HG03520 (cell line): ENCODE measurements around the gene PRR5L.
A peak's percentile ranks its signal among the peaks of the same experiment; 100 is the strongest.

Experiments used
- ATAC-seq: cut with Tn5 transposase; IDR thresholded peaks from one replicate; pipeline ENCODE4 v1.9.1; 2021; ENCODE audit warnings: mild to moderate bottlenecking, moderate library complexity; ENCODE audit not compliant: unreplicated experiment

PRR5L gene

DNA sequence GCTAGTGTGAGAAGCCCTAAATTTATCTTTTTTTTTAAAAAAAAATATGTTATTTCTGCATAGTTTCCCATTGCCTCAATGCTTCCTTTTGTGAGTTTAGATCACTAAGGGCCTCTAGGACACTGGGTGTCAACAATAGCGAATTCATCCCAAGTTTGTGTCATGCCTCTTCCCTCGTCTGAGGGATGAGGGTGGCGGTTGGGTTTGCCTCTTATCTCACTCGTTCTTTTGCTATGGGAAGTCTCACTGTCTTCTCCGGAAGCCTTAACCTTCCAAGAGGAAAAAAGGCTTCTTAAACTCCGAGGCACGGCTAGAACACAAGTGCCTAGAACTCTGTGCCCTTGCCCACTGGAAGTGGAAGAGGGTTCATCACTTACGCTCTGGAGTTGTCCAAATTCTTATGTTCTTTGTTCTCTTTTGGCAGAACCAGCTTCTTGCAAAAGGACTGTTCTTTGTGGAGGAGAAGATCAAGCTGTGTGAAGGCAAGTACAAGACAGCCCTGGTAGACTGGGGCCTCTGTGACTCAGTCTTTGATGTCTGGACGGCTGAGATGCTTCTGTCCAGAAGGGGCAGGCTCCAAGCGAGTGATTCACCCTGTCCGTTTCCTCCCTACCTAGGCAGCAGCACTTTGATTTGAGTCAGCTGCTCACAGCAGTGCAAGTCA is 135.5 kb downstream of the PRR5L start:
- peak; percentile 75 for ATAC-seq

DNA sequence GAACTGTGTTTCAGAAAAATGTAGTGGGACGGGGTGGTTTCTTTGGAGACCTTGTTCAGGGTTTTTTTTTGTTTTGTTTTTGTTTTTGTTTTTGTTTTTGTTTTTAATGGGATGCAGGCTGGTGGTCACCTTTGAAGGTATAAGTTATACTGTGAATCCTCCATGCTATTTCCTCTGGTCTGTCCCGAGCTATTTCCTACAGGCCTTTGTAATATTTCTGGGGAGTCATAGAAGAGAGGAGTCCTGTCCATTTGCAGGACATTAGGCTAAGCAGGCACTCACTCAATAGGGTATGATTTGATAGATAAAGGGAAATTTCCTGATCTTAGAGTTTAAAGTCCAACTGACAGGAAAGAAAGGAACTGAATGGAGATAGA is 136.0 kb downstream of the PRR5L start:
- no peak for ATAC-seq

DNA sequence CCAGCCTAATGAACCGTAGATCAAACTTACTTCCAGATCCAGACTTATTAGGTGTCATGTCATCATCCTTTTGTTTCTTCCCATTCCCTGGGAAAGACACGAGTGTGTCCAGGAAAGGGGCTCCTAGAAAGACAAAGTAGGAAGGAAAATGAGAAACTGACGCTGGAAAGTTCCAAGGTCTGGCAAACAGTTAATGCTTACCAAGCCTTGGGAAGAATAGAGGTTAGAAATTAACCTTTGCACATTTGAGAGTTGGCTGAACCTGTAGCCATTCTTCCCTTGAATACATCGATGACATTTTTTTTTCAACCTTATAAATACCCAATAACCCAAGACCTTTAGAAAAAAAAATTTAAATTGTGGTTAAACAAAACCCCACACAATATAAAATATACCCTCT is 136.7 kb downstream of the PRR5L start:
- no peak for ATAC-seq

DNA sequence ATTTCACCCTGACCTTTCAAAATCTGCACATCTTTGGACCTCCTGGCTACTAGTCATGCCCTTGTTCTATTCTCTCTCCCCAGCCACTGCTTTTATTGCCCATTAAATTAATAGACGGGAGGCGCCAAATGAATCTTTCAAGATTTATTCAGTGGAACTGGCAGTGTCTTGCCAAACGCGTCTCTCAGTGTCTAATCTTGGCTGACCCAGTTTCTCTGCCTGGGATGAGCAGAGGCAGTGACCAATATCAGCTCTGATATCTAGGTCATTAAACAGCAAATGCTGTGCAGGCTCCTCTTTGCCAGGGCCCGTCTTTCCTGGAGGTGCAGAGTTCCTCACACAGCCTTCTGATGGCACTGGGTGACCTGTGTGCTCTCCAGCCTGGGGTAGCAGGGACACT is 140.0 kb downstream of the PRR5L start:
- ATAC-seq, result no peak

DNA sequence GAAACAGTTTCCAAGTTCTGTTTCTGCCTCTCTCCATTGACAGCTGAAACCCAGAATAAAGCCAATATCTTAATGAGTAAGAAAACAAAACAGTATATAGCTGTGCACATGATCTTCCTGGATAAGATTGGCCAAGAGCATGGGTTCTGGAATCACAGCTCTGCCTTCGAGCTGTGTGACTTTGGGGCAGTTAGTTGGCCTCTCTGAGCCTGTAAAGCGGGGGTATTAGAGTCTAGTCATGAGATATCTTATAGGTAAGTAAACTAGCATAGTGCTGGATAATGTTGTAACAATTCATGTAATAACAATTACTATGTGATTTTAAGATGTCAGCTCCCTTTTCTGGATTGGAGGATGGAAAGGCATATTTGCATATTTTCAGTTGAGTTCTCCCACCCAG is 140.5 kb downstream of the PRR5L start:
- ATAC-seq, result no peak

DNA sequence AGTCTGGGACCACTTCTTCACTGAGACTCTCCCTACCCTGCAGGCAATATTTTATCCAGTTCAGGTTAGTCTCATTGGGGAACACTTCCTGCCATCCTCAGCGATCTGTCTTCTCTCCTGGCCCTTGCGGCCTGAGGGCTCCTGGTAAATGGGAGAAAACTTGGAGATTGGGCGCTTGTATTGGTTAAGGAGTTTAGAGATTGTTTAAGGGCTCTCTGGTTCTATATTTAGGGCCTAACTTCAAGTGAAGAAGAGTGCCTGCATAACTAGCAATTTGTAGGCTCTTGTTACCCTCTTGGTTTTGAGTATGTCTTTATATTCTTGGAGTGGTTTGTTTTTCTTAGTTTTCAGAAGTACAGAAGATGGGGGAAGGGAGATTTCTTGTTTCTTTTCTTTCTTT is 141.3 kb downstream of the PRR5L start:
- no peak for ATAC-seq

DNA sequence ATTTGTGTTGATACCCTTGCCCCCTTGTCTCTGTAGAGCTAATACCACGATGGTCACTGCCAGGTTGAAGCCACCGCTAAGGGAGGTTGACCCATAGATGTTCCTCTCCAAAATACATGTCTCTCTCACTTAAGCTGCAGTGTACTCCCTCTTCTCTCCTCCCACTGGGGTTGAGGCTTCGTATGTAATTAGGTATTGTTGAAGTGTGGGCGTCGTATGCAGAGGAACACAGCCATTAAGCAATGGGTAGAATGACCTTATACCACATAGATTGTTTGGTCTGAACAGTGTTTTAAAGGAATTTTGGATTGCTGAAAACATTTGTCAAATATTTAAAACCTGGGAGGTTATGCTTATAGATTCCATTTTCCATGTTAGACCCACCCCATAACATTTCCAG is 142.0 kb downstream of the PRR5L start:
- ATAC-seq, result no peak

DNA sequence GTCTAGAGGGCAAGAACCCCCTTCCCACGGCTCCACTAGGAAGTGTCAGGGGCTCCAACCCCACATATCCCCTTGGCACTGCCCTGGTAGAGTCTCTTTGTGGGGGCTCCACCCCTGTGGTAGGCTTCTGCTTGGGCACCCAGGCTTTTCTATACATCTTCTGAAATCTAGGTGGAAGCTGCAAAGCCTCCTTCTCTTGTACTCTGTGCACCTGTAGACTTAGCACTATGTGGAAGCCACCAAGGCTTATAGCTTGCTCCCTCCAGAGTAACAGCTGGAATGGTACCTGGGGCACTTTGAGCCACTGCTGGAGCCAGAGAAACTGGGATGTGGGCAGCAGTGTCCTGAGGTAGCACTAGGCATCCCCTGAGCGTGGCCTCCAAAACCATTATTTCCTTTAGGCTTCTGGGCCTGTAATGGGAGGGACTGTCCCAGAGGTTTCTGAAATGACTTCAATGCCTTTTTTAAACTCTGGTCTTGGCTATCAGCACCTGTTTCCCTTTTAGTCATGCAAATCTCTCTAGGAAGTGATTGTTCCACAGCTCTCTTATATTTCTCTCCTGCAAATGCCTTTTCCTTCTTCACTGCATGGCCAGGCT is 145.6 kb downstream of the PRR5L start:
- ATAC-seq, result peak; percentile 95

DNA sequence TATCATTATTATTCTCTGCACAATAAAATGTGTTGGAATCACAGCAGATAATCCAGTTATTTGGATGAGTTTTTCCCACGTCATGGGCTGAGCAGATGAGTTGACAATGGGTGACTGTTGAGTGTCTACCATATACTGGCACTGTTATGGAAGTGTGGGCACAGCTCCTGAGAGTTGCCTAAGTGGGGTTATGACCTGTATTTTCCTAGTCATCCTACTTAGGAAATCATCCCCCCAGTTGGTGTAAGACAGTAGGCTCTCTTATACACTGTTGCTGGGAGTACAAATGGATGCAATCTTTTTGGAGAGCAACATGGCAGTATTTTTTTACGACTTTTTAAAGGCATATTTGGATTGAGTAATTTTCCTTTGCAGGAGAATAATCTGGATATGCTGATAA is 147.6 kb downstream of the PRR5L start:
- ATAC-seq, result no peak

DNA sequence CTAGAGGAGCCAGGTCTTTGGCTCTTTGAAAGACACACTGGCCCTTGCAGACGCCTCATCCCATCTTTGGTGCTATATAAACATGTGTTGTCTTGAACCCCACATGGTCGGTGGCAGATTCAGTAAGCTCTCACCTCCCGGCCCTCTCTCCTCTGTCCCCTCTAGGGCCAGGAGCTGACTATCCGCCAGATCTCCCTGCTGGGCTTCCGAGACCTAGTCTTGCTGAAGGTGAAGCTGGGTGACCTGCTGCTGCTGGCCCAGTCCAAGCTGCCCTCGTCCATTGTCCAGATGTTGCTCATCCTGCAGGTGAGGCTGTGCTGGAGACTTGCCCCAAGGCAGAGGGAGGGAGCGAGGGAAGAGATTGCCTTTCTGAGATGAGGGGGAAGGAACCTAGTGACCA is 150.0 kb downstream of the PRR5L start:
- ATAC-seq, result no peak

DNA sequence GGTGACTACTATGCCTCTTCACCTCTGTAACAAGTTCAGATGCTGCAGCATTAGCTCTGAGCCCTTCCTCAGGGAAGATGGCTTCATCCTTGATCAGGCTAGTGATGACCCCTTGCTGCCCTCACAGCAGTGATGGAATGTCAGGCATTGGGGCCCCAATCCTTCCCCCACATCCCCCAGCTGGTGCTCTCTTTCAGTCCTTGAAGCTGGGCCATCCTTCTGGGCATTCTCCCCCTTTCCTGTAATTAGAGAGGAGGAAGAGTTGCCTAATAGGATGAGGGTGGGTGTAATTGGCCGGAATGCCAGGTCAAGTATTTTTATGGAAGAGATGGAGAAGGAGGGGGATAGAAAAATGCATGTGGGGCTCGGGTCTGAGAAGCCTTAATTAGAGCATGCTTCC is 151.4 kb downstream of the PRR5L start:
- ATAC-seq, result no peak

DNA sequence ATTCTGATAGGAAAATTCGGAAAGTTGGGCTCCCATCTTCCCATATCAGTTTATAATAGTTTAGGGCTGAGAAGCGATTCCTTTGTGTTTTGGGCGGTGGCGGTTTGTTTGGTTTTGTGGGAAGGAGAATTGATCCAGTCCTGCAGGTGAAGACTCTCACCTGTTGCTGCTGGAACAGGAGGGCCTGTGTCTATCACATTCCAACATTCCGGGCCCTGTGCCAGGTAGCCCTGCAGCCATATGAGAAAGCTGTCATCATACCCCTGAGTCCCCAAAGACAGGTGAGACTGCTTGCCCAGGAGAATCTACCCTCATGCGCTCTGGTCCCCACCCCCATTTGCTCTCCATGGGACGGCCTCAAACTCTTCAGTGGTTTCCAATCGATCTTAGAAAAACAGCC is 151.9 kb downstream of the PRR5L start:
- ATAC-seq, result no peak

DNA sequence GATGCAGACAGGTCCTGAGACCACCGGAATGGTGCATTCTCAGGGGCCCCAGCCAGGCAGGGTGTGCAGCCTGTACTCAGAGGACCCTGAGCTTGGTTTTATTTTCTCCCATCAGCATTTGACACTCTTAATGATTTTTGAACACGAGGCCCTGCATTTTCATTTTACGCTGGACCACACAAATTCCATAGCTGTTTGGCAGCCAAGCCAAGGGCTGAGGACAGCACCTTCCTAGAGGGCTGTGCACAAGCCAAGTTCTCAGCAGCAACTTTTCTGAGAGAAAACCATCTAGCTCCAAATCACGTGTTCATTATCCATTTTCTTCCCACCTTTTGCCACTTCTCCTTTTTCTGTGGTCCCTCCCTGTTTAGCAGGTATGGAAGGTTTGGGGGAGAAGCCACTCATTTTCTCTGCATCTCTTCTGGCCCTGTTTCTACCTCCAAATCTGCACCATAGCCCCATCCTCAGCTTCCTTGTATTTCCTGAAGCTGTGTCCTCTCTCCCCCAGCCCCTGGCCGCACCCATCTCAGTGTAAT is 153.5 kb downstream of the PRR5L start:
- ATAC-seq, result peak; percentile 5

DNA sequence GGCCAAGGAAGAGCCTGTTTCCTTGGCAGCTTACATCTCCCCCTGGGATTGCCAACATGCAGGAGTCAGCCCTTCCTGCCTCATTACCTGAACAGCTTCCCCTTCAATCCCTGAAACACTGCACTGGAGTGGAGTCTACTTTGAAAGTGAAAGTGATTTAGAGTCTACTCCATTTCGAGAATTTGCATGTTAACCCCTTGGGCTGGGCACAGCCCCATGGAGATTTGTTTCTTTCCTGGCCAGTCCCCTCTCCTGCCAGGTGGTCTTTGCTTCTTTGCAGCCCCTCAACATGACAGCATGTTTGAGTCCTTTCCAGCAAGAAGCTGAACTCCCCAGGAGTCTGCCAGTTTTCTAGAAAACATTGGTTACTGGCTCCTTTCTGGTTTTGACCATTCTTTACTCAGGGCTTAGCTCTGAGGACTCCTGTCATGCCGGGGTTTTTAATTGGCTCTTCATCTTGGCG is 154.1 kb downstream of the PRR5L start:
- peak; percentile 73 for ATAC-seq

DNA sequence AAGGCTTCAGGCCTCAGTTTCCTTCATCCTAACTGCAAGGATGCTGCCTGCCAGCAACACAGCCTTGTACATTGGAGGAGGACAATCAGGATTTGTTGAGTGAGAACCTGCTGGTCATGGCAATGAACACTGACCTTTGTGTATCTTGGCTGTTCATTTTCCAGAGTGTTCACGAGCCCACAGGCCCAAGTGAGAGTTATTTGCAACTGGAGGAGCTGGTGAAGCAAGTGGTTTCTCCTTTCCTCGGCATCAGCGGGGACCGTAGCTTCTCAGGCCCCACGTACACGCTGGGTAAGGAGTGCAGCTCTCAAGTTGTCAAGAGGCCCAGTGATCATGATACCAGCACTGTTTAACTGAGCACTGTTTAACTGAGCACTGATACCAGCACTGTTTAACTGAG is 155.0 kb downstream of the PRR5L start:
- ATAC-seq, result no peak

DNA sequence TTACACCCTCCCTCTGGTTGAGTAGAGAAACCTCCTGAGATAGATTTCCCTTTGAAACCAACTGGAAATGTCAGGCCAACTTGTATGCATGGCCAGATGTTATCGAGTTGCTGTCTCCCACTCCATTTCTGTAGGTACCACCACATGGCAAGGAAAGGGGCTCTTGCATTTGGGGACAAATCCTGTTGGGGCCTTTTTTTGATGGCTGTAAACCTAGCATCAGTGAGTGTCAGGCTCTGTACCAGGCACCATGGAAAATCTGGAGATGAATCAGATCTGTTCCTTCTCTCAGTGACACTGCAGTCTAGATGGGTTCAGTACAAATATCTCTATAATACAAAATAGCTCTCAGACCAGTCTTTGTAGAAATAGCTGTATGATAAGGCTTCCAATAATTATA is 155.6 kb downstream of the PRR5L start:
- ATAC-seq, result no peak

DNA sequence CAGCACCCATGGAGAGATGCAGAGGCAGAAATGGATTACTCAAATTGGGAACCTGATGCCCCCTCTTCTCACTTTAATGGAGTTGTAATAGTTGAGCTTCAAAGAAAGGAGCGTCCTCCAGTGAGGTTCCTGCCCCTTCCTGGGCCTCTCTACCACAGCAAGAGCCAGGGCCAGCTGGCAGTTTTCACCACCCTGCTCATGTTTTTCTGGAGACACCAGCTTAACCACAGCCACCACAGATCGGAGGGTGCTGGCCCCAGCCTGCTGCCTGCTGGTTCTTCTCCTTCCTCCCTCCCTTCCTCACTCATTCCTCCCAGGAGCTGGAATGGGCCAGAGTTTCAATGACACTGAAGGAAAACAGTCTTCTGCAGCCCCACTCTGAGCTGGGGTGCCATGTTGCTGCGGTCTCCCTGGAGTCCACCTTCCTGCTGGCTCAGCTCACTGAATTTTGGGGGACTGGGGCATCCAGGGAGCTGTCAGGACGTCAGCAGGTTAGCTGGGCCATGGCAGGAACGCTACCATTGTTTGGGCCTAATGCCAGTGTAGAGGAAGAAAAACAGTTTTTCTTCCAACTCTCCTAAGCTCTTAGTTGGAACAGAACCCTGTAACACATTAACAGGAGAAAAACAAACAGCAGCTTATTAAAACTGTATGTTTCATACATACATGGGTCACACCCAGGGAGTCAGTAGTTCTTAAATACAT is 156.3 kb downstream of the PRR5L start:
- no peak for ATAC-seq

DNA sequence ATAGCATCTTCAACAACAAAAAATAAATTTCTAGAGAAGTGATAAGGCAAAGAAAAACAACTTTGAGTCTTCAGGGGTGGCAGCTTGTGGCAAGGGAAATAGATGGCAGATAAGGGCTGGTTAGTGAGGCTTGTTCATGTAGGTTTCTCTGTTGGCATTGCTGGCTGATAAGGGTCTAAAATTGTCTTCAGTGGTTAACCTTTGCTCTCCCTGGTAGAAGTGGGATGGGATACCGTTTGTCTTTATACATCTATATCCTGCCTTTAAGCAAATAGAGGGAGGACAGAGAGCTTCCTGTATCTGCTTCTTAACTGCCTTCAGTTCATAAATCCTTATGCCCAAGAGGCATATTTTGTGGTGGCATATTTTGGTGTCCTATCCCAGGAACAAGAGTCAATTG is 156.9 kb downstream of the PRR5L start:
- no peak for ATAC-seq

DNA sequence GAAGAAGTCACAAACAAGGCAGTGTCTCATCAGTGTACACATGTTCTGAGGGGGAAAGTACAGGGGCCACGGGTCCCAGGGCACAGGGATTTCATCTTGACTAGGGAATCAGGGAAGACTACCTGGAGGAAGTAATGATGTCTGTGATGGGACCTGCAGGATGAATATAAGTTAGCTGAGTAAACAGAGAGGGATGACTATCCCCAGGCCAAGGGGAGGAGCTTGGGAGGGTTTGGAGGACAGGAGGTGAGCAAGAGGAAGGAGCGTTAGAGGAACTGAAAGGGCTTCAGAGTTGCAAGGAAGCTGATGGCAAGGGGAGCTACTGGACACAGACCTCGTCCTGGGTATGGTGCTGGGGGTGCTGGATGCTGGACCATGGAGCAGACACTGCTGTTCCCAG is 157.6 kb downstream of the PRR5L start:
- ATAC-seq, result no peak

DNA sequence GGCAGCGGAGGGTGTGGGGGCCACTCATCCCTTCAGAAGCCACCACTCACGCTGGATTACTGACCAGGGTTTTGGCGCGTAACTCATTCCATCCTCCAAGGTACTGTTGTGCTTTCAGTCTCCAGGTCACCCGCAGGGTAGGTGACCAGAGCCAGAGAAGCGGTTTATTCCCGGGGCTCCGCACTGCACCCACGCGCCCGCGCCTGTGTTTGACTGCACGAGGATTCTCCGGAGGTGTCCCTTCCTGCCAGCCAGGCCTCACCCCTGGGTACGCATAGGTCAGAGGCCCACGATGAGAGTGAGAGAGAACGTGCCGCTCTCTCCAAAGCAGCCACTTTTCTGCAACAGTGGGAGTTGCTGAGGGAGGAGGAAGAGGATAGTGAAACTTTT is 158.5 kb downstream of the PRR5L start:
- ATAC-seq, result no peak

DNA sequence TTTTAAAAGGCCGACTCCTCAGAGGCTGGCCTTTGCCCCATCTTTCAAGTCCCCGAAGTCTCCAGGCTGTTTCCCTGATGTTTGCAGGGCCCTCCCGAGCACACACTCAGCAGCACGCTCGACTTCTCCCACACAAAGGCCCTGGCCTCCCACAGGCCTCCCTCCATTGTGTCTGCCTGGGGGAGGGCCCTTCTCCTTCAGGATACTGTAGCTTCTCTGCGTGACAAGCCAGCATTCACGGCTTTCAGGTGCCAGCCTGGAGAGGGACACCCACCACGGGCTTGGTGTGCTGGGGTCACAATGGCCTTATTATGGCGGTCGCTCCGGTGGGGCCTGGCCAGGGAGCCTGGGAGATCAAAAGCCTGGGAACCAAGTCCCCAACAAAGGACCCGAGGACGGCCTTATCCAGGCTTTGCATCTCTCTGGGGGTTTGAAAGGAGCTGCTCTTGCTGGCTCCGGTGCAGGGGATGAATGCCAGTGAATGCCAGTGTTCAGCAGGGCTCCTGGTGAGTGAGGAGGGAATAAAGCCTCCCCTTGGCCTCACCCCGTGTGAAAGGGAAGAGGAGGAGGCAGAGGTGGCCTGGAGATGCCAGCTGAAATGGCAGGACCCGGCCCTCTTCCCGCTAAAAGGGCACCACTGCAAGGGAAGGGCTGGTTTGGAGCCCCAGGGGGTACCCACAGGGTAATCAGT is 159.0 kb downstream of the PRR5L start:
- ATAC-seq, result no peak
